ENCODE data around the gene GTPBP6.

DNA sequence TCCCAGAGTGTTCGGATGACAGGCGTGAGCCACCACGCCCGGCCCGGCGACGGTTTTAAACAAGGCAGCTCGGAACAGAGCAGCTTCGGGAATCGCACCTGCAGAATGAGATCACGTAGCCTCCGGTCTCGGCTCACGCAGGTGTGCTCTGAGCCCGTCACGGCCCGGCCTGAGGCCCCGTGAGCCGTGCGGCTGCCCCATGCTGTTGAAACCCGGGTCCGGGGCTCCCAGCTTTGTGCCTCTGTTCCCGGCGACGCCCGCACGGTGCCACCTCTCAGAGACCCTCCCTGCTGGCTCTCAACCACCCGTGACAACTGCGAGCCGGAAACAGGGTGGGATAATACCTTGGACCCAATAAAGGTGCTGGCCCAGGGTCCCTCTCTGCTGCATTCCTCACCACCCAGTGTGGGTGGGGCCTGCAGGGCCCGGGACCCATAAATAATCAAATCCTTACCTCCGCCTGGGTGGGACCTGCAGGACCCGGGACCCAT lies 50.8 kb downstream of the GTPBP6 start:
- TF ChIP-seq, protein P1, sequence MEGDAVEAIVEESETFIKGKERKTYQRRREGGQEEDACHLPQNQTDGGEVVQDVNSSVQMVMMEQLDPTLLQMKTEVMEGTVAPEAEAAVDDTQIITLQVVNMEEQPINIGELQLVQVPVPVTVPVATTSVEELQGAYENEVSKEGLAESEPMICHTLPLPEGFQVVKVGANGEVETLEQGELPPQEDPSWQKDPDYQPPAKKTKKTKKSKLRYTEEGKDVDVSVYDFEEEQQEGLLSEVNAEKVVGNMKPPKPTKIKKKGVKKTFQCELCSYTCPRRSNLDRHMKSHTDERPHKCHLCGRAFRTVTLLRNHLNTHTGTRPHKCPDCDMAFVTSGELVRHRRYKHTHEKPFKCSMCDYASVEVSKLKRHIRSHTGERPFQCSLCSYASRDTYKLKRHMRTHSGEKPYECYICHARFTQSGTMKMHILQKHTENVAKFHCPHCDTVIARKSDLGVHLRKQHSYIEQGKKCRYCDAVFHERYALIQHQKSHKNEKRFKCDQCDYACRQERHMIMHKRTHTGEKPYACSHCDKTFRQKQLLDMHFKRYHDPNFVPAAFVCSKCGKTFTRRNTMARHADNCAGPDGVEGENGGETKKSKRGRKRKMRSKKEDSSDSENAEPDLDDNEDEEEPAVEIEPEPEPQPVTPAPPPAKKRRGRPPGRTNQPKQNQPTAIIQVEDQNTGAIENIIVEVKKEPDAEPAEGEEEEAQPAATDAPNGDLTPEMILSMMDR (IDR thresholded peaks at IDR 0.05): no peak
- TF ChIP-seq POLR2AphosphoS5 (IDR thresholded peaks at IDR 0.05): no peak
- no peak for TF ChIP-seq POLR2A (IDR thresholded peaks at IDR 0.05)
- no peak for TF ChIP-seq EP300 (IDR thresholded peaks at IDR 0.05)
